HepG2 (cell line): ENCODE data around the gene UBE2M. TPM values are rescaled to one million over a fixed set of nuclear protein-coding genes. Genes with fewer than 3 reads are reported as not detected.

Experiments used
- AGO1 ChIP-seq: fragments of 200-400 bp; formaldehyde crosslinking; IDR thresholded peaks from 2 replicates; pipeline ENCODE4 v1.6.1; 2017; ENCODE audit warnings: mild to moderate bottlenecking, low read depth, low read length, moderate library complexity; ENCODE audit not compliant: poor library complexity, severe bottlenecking
- AGO2 ChIP-seq: fragments of 200-400 bp; formaldehyde crosslinking; optimal IDR thresholded peaks from 2 replicates; pipeline ENCODE3; 2017; ENCODE audit warnings: mild to moderate bottlenecking, low read depth, low read length, moderate library complexity
- BORCS8-MEF2B ChIP-seq: sonication (generic); formaldehyde crosslinking; IDR thresholded peaks from 2 replicates; pipeline ENCODE4 v1.8.0; 2022; ENCODE audit warnings: mild to moderate bottlenecking, missing genetic modification reagents
- BRF2 ChIP-seq: sonication (generic); formaldehyde crosslinking; IDR thresholded peaks from 2 replicates; pipeline ENCODE4 v1.8.1; 2022; ENCODE audit warnings: mild to moderate bottlenecking, missing genetic modification reagents
- CEBPZ ChIP-seq: IDR thresholded peaks from 2 replicates; pipeline ENCODE4 v1.6.1; 2012; ENCODE audit warnings: low read length, improper control_type of control experiment
- CREB1 ChIP-seq, 2 experiments: fragments of 450-650 bp in 1 of 2; IDR thresholded peaks; 2 replicates each; pipeline ENCODE4 v1.6.1; 2016 to 2017; ENCODE audit warnings: control low read depth in 1 of 2, mild to moderate bottlenecking in 1 of 2, missing compliant biosample characterization in 1 of 2, missing genetic modification characterization in 1 of 2
- EED ChIP-seq: sonication (generic); formaldehyde crosslinking; IDR thresholded peaks from 2 replicates; pipeline ENCODE4 v1.5.0; 2020; ENCODE audit warnings: mild to moderate bottlenecking, missing genetic modification reagents
- JUN ChIP-seq: sonication (generic); formaldehyde crosslinking; IDR thresholded peaks from 2 replicates; pipeline ENCODE4 v1.4.0; 2020; ENCODE audit warnings: mild to moderate bottlenecking, missing genetic modification reagents
- JUNB ChIP-seq: sonication (generic); formaldehyde crosslinking; IDR thresholded peaks from 2 replicates; pipeline ENCODE4 v1.8.0; 2022; ENCODE audit warnings: missing genetic modification reagents, mild to moderate bottlenecking, borderline replicate concordance
- NFRKB ChIP-seq: fragments of 450-650 bp; IDR thresholded peaks from 2 replicates; pipeline ENCODE4 v1.6.1; 2017
- PAX8 ChIP-seq: sonication (generic); formaldehyde crosslinking; IDR thresholded peaks from 2 replicates; pipeline ENCODE4 v1.8.0; 2022; ENCODE audit warnings: mild to moderate bottlenecking, missing genetic modification reagents, borderline replicate concordance
- THAP11 ChIP-seq: IDR thresholded peaks from 2 replicates; pipeline ENCODE4 v1.6.1; 2016; ENCODE audit warnings: missing biosample characterization, missing genetic modification reagents
- ZBTB20 ChIP-seq: sonication (generic); formaldehyde crosslinking; IDR thresholded peaks from 2 replicates; pipeline ENCODE4 v1.8.1; 2023; ENCODE audit warnings: missing genetic modification reagents, low read depth, mild to moderate bottlenecking, borderline replicate concordance
- ZBTB21 ChIP-seq: sonication (generic); formaldehyde crosslinking; IDR thresholded peaks from 2 replicates; pipeline ENCODE4 v1.4.0; 2020; ENCODE audit warnings: missing genetic modification reagents
- ZNF121 ChIP-seq: sonication (generic); formaldehyde crosslinking; IDR thresholded peaks from 2 replicates; pipeline ENCODE4 v1.5.0; 2020; ENCODE audit warnings: mild to moderate bottlenecking, missing genetic modification reagents
- ZNF17 ChIP-seq: sonication (generic); formaldehyde crosslinking; IDR thresholded peaks from 2 replicates; pipeline ENCODE4 v1.5.0; 2020; ENCODE audit warnings: mild to moderate bottlenecking, missing genetic modification reagents
- ZNF296 ChIP-seq: sonication (generic); formaldehyde crosslinking; conservative IDR thresholded peaks from 2 replicates; pipeline ENCODE4 v1.5.0; 2020; ENCODE audit warnings: mild to moderate bottlenecking, missing genetic modification reagents
- ZNF33A ChIP-seq: sonication (generic); formaldehyde crosslinking; IDR thresholded peaks from 2 replicates; pipeline ENCODE4 v1.5.1; 2020; ENCODE audit warnings: missing genetic modification reagents, mild to moderate bottlenecking, moderate library complexity, borderline replicate concordance
- ZNF367 ChIP-seq: sonication (generic); formaldehyde crosslinking; IDR thresholded peaks from 2 replicates; pipeline ENCODE4 v1.4.0; 2020; ENCODE audit warnings: missing genetic modification reagents, borderline replicate concordance
- ZNF687 ChIP-seq: sonication (generic); formaldehyde crosslinking; IDR thresholded peaks from 2 replicates; pipeline ENCODE4 v1.5.1; 2020; ENCODE audit warnings: mild to moderate bottlenecking, missing genetic modification reagents, moderate library complexity
- polyA plus RNA-seq, 8 experiments: library from polyadenylated mRNA; depleted of rRNA in 3 of 8; stranded (reverse) in 7 of 8; unstranded in 1 of 8; fragments of >200 nt; fragmentation: Illumina TruSeq in 4 of 8; extraction: Trizol in 4 of 8; gene quantifications; 2 replicates each; pipeline versions ENCODE4 v1.2.1 to v1.2.3, GENCODE V29; 2011 to 2016; ENCODE audit warnings: low read depth in 4 of 8, missing spikeins in 1 of 8, mixed read lengths in 1 of 8; ENCODE audit not compliant: insufficient read depth in 1 of 8
- total RNA-seq, 5 experiments: library from RNA; depleted of rRNA; stranded (reverse); fragments of >200 nt; fragmentation: Illumina TruSeq; extraction: Trizol; gene quantifications; 2 replicates each; pipeline ENCODE4 v1.2.3, GENCODE V29; 2016; ENCODE audit warnings: low read depth in 1 of 5

UBE2M gene
- total and polyA plus RNA-seq, 2 of the 13 experiments (the other 11 are each of a cell fraction or from before 2014, with no cell fraction given): 36.2 to 50.3 TPM

- TF ChIP-seq CEBPZ (no peak), BRF2 (CRISPR knock-in tag) (peak; percentile 28; the same call in 1 of the 2 replicates), AGO1 (peak; percentile 91), ZNF367 (0 out of 2 replicates have a peak, but pooled peaks have one; percentile 58), EED (CRISPR knock-in tag) (0 out of 2 replicates have a peak, but pooled peaks have one; percentile 16), ZBTB21 (CRISPR knock-in tag) (peak; percentile 68), AGO2 (peak; percentile 90), BORCS8-MEF2B (peak; percentile 75), ZNF296 (CRISPR knock-in tag) (no peak), THAP11 (CRISPR knock-in tag) (peak; percentile 98), JUN (CRISPR knock-in tag) (peak; percentile 69; the same call in 1 of the 2 replicates), ZNF121 (peak; percentile 66), JUNB (CRISPR knock-in tag) (peak; percentile 71; the same call in 1 of the 2 replicates), ZNF687 (CRISPR knock-in tag) (peak; percentile 98), ZNF17 (no peak), NFRKB (no peak), CREB1 (IDR thresholded peaks at IDR 0.05) (peak; percentile 79), CREB1 (CRISPR knock-in tag; IDR thresholded peaks at IDR 0.05) (peak; percentile 92), ZBTB20 (CRISPR knock-in tag) (peak; percentile 91), ZNF33A (CRISPR knock-in tag) (peak; percentile 97), PAX8 (CRISPR knock-in tag) (0 out of 2 replicates have a peak, but pooled peaks have one; percentile 31)
Observed at GRCh38 chr19:58519355-58520256, 38.8 kb downstream of the UBE2M start, which contains the start of gene ZBTB45 (continued).
